ENCODE data around the gene TNS3.
"Not testable (repeated sequence)": the region's sequence is repeated elsewhere in the genome, so short reads cannot be mapped to it uniquely, and the experiment has no call there.

TNS3 gene

GRCh38 chr7:47474211-47474936, 107.5 kb downstream of the TNS3 start:
- DNase-seq (ENCODE audit: low read depth in 1 of 2, low spot score in 1 of 2): no peak

- DNase-seq (ENCODE audit: low read depth in 1 of 2, low spot score in 1 of 2): no peak
Observed at GRCh38 chr7:47473499-47474210, 108.3 kb downstream of the TNS3 start.

DNA sequence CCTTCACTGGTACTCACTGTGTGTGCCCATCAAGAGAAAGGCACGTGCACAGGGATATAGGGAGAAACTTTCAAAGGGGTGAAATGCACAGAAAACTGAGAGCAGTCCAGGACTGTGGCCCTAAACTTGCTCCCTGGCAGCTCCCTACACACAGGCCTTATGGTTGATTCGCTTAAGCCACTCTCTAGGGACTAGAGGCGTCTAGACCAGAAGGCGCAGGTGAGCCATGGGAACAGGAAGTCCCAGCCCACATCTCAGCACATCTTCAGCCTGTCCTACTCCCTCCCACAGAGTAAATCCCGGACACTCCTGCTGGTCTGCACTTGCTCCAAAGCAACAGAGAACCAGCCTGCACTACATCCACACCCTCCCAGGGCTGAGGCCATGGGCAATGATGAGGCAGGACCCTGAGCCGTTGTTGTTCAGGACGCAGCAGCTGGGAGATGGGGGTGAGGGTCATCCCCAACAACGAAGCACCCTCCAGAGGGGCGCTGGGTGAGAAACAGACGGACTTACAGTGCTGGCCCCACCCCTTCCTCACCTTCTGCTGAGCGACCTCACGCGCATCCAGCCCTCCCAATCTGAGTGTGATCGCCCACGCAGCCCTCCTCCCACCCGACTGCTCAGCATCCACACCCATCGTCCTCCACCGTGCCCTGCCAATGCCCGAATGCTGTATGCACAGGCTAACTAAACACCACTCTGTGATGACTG, 109.3 kb downstream of the TNS3 start:
- DNase-seq (ENCODE audit: low read depth in 1 of 2, low spot score in 1 of 2): no peak

DNA sequence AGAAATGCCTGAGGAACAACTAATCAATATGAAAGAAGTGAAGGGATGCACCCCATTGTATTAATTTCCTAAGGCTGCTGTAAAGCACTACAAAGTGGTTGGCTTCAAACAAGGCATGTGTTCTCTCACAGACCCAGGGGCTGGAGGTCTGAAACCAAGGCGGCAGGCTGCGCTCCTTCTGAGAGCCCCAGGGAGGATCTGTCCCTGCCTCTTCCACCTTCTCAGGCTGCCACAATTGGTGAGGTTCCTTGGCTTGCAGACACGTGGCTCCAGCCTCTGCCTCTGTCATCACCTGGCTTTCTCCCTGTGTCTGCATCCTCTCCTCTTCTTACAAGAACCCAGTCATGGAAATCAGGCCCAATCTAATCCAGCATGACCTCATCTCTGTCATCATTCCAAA, 110.1 kb downstream of the TNS3 start:
- DNase-seq (ENCODE audit: low read depth in 1 of 2, low spot score in 1 of 2): no peak

DNA sequence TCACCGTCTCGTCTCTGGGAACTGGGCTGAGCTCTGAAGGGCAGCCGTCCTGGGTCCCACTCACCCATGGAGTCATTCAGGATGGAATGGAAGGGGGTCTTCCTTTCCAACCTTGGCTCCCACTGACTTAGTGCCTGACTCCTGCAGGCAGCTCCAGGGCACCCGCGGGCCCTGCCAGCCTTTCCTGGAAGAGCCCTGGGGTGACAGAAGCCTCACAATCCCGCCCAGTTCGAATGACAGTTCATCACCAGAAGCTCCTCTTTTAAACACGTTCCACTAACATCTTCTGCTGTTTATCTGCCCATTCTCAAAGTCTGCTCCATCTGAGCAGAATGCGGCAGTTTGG, 110.6 kb downstream of the TNS3 start:
- no peak for DNase-seq (ENCODE audit: low read depth in 1 of 2, low spot score in 1 of 2)

DNA sequence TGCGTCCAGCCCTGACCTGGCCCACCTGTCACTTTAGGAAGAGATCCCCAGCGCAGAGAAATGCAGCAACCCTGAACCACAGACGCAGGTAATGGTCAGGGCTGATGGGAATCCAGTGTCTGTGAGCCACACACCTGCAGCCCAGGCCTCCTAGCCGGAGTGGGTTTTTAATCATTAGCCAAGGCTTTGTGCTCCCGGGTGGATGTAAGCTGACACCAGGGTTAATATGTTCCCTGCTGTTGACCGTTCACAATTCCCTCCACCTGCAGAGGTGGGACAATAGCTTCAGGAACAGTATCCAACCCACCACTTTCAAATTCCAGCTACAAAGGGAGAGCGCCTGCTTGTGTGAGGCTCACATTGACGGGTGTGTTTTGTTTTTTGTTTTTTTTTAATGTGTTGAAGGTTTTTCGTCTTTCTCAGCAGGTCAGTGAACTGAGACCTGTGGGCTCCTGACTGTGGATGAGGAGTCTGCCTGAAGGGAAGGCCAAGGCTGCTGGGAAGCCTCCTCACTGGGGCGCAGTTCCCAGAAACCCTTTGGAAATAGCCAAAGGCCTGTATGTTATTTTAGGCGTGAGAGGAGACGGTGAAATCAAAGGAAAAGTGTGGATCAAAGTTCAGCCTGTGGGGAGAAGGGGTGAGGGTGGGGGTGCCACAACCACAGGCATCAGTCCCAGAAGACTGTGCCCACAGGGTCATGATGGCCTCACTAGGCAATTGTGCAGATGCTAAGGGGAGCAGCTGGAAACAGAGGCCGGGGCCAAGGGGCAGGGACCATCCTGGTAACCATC, 111.1 kb downstream of the TNS3 start:
- no peak for DNase-seq (ENCODE audit: low read depth in 1 of 2, low spot score in 1 of 2)

GRCh38 chr7:47469846-47470245, 112.1 kb downstream of the TNS3 start:
- not testable (repeated sequence) for DNase-seq (ENCODE audit: low read depth in 1 of 2, low spot score in 1 of 2)

DNA sequence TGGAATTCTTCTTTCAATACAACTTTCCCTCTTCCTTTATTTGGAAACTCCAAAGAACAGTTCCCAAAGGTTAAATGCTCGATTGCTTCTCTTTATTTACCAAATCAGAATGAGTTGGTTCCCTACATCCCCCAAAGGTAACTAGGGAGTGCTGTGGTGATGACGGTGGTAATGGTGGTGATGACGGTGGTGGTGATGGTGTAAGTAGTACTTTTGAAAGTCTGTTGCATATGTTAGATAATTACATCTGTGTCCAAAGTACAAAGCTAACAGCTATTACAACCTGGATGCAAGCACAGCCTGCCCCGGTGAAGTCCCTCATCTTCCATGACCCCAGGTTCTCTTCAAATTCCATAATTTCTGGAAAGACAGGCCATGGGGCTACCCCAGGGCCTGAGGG, 115.1 kb downstream of the TNS3 start:
- no peak for DNase-seq (ENCODE audit: low read depth in 1 of 2, low spot score in 1 of 2)

- no peak for DNase-seq (ENCODE audit: low read depth in 1 of 2, low spot score in 1 of 2)
Observed at GRCh38 chr7:47465191-47465590, 116.7 kb downstream of the TNS3 start.

- DNase-seq (ENCODE audit: low read depth in 1 of 2, low spot score in 1 of 2): no peak
Observed at GRCh38 chr7:47464266-47464665, 117.6 kb downstream of the TNS3 start.

DNA sequence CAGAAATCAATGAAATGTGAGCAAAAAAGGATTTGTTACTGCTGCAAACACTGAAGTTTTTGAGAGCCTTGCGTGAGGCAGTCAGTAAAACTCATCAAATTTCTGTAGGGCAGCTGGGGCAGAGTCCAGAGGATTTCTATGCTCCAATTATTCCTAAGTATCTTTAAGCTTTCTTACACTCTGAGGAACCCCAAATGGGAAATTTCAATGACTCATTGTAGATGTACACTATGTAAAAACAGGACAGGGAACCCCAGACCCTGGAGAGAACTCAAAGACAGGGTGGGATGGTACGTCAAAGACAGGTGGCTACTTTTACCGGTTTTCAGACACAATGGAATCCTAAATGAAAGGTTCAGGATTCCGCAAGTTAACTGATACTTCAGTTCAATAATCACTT, 120.2 kb downstream of the TNS3 start:
- no peak for DNase-seq (ENCODE audit: low read depth in 1 of 2, low spot score in 1 of 2)

- DNase-seq (ENCODE audit: low read depth in 1 of 2, low spot score in 1 of 2): no peak
Observed at GRCh38 chr7:47461161-47461560, 120.8 kb downstream of the TNS3 start.

- no peak for DNase-seq (ENCODE audit: low read depth in 1 of 2, low spot score in 1 of 2)
Observed at GRCh38 chr7:47460251-47460989, 121.5 kb downstream of the TNS3 start.

DNA sequence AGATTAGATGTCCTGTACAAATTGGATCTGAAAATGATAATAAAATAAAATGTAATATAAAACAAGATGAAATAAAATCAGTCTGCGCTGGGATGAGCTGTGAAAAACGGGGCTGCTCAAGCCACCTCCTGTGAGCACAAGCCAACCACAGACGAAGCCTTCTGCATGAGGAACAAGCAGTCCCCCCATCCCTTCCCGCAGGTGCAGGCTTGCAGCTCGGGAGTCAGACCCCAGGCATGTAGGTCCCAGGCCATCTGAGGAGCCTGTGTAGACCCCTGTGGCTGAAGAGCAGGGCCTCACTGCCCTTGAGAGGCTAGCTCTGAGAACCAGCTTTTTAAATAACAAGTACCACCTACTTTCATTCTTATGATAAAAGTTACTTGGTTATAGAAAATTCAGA, 123.4 kb downstream of the TNS3 start:
- no peak for DNase-seq (ENCODE audit: low read depth in 1 of 2, low spot score in 1 of 2)

GRCh38 chr7:47458057-47458456, 123.9 kb downstream of the TNS3 start:
- DNase-seq (ENCODE audit: low read depth in 1 of 2, low spot score in 1 of 2): no peak

DNA sequence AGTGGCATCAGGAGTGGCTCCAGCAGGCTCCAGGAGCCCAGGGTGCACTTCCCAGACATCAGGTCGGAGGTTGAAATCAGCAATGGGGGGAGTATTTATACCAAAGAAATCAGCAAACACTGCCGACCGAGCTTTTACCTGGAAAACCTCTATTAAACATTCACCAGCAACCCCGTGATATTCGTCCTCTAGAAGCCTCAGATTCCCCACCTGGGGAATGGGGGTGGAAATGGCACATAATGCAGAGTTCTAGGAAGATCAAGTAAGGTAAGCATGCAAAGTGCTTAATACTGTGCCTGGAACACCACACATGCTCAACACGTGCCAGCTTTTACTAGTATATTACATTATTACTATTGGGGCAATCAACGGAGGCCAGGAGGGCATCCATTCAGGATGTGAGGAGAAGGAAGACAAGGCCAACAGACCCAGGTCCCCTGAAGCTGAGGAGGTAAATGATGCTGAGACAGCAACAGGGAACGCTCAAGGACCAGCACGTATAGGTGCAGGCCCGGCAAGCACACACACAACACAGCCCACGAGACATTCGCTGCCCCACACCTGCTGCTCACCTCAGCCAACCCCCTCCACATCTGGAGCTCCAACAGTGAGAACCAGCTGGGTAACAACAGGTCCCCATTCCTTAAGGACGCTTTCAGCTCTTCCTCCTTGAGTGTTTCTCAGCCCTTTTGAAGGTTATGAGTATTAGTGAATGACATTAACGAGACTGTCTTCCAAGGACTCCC, 125.5 kb downstream of the TNS3 start:
- no peak for DNase-seq (ENCODE audit: low read depth in 1 of 2, low spot score in 1 of 2)

- no peak for DNase-seq (ENCODE audit: low read depth in 1 of 2, low spot score in 1 of 2)
Observed at GRCh38 chr7:47455872-47456185, 126.1 kb downstream of the TNS3 start.

DNA sequence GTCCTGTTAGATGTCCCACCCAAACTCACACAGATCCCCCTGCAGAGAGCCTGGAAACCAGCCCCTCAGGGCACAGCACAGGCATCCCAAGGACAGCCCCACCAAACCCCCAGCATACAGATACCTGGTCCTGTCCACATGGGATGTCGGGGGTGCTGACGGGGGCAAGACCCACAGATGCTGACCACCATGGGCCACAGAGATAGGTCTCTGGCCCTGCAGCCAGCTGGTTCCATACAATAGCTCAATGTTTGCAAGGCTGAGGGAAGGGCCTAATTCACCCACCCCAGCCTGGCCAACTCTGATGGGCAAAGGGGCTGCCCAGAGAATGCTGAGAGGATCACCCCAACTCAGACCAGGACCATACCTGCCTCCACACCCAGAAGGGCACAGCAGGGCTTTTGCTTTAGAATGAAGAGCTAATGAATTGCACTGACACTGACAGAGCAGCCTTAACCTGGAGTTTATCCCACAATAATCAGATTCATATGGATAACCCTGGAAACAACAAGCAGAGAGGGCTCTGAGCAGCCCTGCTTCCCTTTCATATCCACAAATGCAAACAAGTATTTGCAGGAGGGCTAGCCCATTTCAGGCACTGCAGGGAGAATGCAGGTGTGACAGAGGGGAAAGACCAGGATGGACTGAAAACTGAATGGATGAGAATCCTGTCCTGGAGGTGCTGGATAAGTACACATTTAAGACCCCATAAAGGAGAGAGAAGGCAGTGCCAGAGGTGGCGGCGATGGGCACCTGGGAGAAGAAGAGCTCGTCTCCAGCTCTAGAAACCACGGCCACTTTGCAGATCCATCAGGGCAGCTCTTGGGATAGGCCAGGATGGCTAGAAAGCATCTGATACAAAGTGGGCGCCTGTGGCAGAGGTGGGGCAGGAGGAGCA, 126.7 kb downstream of the TNS3 start:
- DNase-seq (ENCODE audit: low read depth in 1 of 2, low spot score in 1 of 2): no peak
